Thymus (tissue), 11 donors: ENCODE measurements around the gene DBT. TPM values are rescaled to one million over a fixed set of nuclear protein-coding genes. Genes with fewer than 3 reads are reported as not detected.
"Not testable (repeated sequence)": the region's sequence is repeated elsewhere in the genome, so short reads cannot be mapped to it uniquely, and the experiment has no call there.

Experiments used
- DNase-seq, 9 donors: peaks; one replicate each; pipeline ENCODE4 v3.0.0-alpha.2; 2013; ENCODE audit warnings: low spot score in 9 of 9, low read depth in 6 of 9, missing footprints in 1 of 9
- H3K27ac ChIP-seq, 2 donors: one replicate each; pipeline ENCODE4 v1.5.1; 2013; ENCODE audit warnings: control low read depth in 1 of 2, low read depth in 1 of 2, low read length in 1 of 2, mild to moderate bottlenecking in 1 of 2, moderate library complexity in 1 of 2
- H3K27me3 ChIP-seq, 2 donors: one replicate each; pipeline ENCODE4 v1.5.1; 2013; ENCODE audit warnings: low read length in 1 of 2; ENCODE audit not compliant: control insufficient read depth in 2 of 2, insufficient read depth in 1 of 2
- H3K36me3 ChIP-seq, 2 donors: one replicate each; pipeline ENCODE4 v1.5.1; 2013; ENCODE audit warnings: low read length in 1 of 2, mild to moderate bottlenecking in 1 of 2, moderate library complexity in 1 of 2; ENCODE audit not compliant: control insufficient read depth in 2 of 2, insufficient read depth in 2 of 2
- H3K4me1 ChIP-seq, 2 donors: one replicate each; pipeline ENCODE4 v1.5.1; 2013; ENCODE audit warnings: low read length in 2 of 2; ENCODE audit not compliant: control insufficient read depth in 2 of 2, insufficient read depth in 2 of 2
- H3K4me3 ChIP-seq, 2 donors: one replicate each; pipeline ENCODE4 v1.5.1; 2013; ENCODE audit warnings: low read length in 2 of 2, control low read depth in 1 of 2, mild to moderate bottlenecking in 1 of 2
- H3K9me3 ChIP-seq, 2 donors: one replicate each; pipeline ENCODE4 v1.5.1; 2013; ENCODE audit warnings: low read length in 1 of 2, mild to moderate bottlenecking in 1 of 2; ENCODE audit not compliant: control insufficient read depth in 2 of 2, insufficient read depth in 1 of 2
- WGBS: extraction: QIAGEN DNeasy Blood & Tissue Kit; methylation state at CpG from one replicate; pipeline ENCODE4 v1.1.7; 2013; 5-methylcytosine and 5-hydroxymethylcytosine counted together
- polyA plus RNA-seq: library from polyadenylated mRNA; stranded (reverse); fragments of 200-250 nt; gene quantifications from one replicate; pipeline ENCODE4 v1.2.3, GENCODE V29; 2013
- total RNA-seq: library from RNA; stranded (reverse); fragments of 120-200 nt; gene quantifications from one replicate; pipeline ENCODE4 v1.2.4, GENCODE V29; 2013
- donor health status: healthy.

DBT gene
- total and polyA plus RNA-seq, 2 donors = 4.5 to 6.8 TPM

DNA sequence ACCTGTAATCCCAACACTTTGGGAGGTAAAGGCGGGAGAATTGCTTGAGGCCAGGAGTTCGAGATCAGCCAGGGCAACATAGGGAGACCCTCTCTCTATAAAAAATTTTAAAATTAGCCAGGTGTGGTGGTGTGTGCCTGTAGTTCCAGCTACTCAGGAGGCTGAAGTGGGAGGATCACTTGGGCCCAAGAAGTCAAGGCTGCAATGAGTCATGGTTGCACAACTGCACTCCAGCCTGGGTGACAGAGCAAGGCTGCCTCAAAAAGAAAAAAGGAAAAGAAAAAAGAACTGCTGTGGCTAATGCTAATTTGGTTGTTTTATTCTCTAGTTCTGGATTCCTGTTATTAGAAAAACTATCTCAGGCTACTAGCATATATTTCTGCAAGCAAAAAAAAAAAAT lies 29.8 kb downstream of the DBT start:
- no peak overlapping the region for H3K4me3 ChIP-seq
- DNase-seq = no peak
- peaks cover 3 to 14% of the 10 kb centered on the region in 2 donors for H3K36me3 ChIP-seq
- H3K4me1 ChIP-seq = no peaks in the 10 kb centered on the region
- WGBS = 98% methylated on average over 2 of the region's 2 CpGs
- no peaks in the 10 kb centered on the region for H3K27me3 ChIP-seq
- no peak overlapping the region for H3K27ac ChIP-seq
- no peaks in the 10 kb centered on the region for H3K9me3 ChIP-seq

DNA sequence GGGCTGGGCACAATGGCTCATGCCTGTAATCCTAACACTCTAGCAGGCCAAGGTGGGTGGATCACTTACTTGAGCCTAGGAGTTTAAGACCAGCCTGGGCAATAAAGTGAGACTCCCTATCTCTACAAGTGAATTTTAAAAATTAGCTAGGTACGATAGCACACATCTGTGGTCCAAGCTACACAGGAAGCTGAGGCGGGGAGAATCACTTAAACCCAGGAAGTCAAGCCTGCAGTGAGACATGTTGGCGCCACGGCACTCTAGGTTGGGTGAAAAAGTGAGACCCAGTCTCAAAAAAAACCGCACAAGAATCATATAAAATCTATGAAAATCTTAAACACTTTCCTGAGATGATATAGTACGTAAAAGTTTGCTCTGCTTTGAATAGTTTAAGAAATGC lies 30.2 kb downstream of the DBT start:
- H3K4me3 ChIP-seq = no peak overlapping the region
- no peaks in the 10 kb centered on the region for H3K4me1 ChIP-seq
- WGBS = 79% methylated on average over 6 of the region's 6 CpGs
- H3K9me3 ChIP-seq = no peaks in the 10 kb centered on the region
- no peak overlapping the region for H3K27ac ChIP-seq
- DNase-seq = no peak
- H3K36me3 ChIP-seq = peaks cover 4 to 18% of the 10 kb centered on the region in 2 donors
- no peaks in the 10 kb centered on the region for H3K27me3 ChIP-seq

DNA sequence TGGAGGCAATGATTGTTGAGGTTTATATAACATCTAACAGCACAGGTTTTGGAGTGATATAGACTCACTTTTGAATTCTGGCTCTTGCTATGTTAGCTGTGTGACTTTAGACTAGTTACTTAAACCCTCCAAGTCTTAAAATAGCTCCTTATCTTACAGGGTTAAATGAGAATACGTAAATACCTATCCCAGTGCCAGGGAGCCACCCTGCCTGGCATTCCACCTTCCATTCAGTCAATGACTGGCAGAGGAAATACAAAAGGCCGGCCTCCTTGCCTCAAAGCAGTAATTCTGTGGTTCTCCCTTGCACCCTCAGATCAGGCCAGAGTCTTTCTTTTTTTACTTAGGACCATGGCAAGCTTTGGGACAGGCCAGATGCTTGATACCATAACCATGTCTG lies 31.8 kb downstream of the DBT start:
- Histone ChIP-seq H3K9me3 (no peaks in the 10 kb centered on the region), H3K27ac (no peak overlapping the region), H3K4me1 (no peaks in the 10 kb centered on the region), H3K36me3 (peaks cover 17 to 20% of the 10 kb centered on the region in 2 donors), H3K27me3 (no peaks in the 10 kb centered on the region), H3K4me3 (no peak overlapping the region)
- no peak for DNase-seq
- 93% methylated on average over 2 of the region's 2 CpGs for WGBS

DNA sequence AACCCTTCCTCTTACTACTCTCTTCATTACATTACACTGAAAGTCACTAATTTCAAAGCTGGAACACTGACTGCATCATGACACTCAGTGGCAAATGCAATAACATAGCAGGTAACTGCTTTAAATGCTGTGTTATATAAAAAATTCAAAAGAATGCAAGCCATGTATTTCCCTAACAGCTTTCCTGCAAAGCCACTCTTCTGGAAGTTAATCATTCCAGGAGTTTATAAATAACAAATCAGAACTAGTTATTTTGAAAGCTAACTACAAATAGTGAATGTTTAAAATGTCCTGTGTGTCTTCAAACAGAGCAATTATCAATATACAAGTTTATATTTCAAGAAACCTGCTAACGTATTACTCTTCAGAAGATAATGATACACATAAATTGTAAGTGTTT lies 34.5 kb downstream of the DBT start:
- Histone ChIP-seq H3K4me1 (no peaks in the 10 kb centered on the region), H3K27ac (no peak overlapping the region), H3K9me3 (no peaks in the 10 kb centered on the region), H3K27me3 (no peaks in the 10 kb centered on the region), H3K36me3 (peaks cover 29 to 34% of the 10 kb centered on the region in 2 donors), H3K4me3 (no peak overlapping the region)
- no peak for DNase-seq
- 100% methylated on average over 1 of the region's 1 CpG for WGBS

DNA sequence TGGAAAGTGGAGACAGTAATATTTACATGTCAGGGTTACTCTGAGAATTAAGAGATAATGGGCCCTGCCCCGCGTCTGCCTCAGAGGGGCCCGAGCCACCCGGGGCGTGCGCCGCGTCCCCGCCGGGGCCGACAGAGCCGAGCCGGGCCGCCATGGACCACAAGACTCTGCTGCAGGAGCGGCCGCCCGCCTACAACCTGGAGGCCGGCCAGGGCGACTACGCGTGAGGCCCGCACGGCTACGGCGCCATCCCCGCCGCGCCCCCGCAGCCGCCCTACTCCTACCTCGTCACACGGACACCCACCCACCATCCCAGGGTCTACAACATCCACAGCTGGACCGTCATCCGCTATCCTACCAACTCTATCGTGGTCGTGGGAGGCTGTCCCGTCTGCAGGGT lies 36.5 kb downstream of the DBT start:
- no peak for DNase-seq
- H3K4me3 ChIP-seq = no peak overlapping the region
- no peaks in the 10 kb centered on the region for H3K4me1 ChIP-seq
- WGBS = 98% methylated on average over 37 of the region's 37 CpGs
- no peak overlapping the region for H3K27ac ChIP-seq
- peaks cover 35 to 41% of the 10 kb centered on the region in 2 donors for H3K36me3 ChIP-seq
- no peaks in the 10 kb centered on the region for H3K27me3 ChIP-seq
- H3K9me3 ChIP-seq = no peaks in the 10 kb centered on the region

DNA sequence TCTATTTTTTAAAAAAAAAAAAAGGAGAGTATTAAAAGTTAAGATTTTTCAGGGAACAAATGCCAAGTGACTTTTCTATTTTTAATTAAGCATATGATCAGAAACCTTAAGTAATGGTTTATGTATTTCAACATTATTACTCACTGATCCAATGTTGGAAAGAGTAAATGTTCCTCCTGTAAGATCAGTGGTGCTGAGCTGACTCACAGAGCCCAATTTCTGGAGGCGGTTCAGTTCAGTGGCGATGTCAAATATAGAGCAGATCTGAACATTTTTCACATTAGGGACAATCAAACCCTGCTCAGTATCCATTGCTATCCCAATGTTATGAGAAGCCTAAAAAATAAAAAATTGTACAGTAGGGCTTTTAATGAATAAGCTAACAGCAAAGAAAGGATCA lies 43.3 kb downstream of the DBT start:
- H3K36me3 ChIP-seq = peaks cover 18 to 33% of the 10 kb centered on the region in 2 donors
- H3K4me3 ChIP-seq = no peak overlapping the region
- no peak overlapping the region for H3K27ac ChIP-seq
- H3K9me3 ChIP-seq = peaks cover 0 to 1% of the 10 kb centered on the region in 2 donors
- H3K27me3 ChIP-seq = no peaks in the 10 kb centered on the region
- DNase-seq = no peak
- H3K4me1 ChIP-seq = no peaks in the 10 kb centered on the region
- WGBS = 98% methylated on average over 2 of the region's 2 CpGs

DNA sequence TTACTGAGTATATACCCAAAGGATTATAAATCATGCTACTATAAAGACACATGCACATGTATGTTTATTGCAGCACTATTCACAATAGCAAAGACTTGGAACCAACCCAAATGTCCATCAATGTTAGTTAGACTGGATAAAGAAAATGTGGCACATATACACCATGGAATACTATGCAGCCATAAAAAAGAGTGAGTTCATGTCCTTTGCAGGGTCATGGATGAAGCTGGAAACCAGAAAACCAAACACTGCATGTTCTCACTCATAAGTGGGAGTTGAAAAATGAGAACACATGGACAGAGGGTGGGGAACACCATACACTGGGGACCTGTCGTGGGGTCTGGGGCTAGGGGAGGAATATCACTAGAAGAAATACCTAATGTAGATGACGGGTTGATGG lies 44.0 kb downstream of the DBT start:
- not testable (repeated sequence) for H3K27me3 ChIP-seq, H3K9me3 ChIP-seq, H3K27ac ChIP-seq, H3K4me1 ChIP-seq, DNase-seq, H3K4me3 ChIP-seq
- 94% methylated on average over 2 of the region's 2 CpGs for WGBS
- H3K36me3 ChIP-seq = peaks cover 18 to 27% of the 10 kb centered on the region in 2 donors

DNA sequence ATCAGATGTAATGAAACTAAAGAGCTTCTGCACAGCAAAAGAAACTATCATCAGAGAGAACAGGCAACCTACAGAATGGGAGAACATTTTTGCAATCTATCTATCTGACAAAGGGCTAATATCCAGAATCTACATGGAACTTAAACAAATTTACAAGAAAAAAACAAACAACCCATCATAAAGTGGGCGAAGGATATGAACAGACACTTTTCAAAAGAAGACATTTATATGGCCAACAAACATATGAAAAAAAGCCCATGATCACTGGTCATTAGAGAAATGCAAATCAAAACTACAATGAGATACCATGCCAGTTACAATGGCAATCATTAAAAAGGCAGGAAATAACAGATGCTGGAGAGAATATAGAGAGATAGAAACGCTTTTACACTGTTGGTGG lies 44.5 kb downstream of the DBT start:
- H3K9me3 ChIP-seq, H3K4me1 ChIP-seq, H3K4me3 ChIP-seq, H3K27me3 ChIP-seq, DNase-seq, H3K27ac ChIP-seq: not testable (repeated sequence)
- WGBS = 98% methylated on average over 2 of the region's 2 CpGs
- peaks cover 18 to 30% of the 10 kb centered on the region in 2 donors for H3K36me3 ChIP-seq

DNA sequence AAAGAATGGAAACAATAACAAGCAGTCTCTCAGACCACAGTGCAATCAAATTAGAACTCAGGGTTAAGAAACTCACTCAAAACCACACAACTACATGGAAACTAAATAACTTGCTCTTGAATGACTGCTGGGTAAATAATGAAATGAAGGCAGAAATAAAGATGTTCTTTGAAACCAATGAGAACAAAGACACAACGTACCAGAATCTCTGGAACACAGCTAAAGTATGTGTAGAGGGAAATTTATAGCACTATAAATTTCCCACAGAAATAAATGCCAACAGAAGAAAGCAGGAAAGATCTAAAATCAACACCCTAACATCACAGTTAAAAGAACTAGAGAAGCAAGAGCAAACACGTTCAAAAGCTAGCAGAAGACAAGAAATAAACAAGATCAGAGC lies 46.9 kb downstream of the DBT start:
- not testable (repeated sequence) for H3K27ac ChIP-seq, H3K4me1 ChIP-seq, DNase-seq, H3K9me3 ChIP-seq, H3K4me3 ChIP-seq, H3K27me3 ChIP-seq
- peaks cover 13 to 33% of the 10 kb centered on the region in 2 donors for H3K36me3 ChIP-seq
- WGBS = 98% methylated on average over 2 of the region's 2 CpGs

DNA sequence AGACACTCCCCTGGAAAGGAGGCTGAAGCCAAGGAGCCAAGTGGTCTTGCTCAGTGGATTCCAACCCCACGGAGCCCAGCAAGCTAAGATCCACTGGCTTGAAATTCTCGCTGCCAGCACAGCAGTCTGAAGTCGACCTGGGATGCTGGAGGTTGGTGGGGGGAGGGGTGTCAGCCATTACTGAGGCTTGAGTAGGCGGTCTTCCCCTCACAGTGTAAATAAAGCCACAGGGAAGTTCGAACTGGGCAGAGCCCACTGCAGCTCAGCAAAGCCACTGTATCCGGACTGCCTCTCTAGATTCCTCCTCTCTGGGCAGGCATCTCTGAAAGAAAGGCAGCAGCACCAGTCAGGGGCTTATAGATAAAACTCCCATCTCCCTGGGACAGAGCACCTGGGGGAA lies 49.6 kb downstream of the DBT start:
- not testable (repeated sequence) for H3K27me3 ChIP-seq, H3K4me3 ChIP-seq, DNase-seq, H3K27ac ChIP-seq, H3K4me1 ChIP-seq, H3K9me3 ChIP-seq
- peaks cover 8 to 15% of the 10 kb centered on the region in 2 donors for H3K36me3 ChIP-seq
- 87% methylated on average over 6 of the region's 6 CpGs for WGBS
